HCT116 (cell line): ENCODE data around the gene TEAD1. TPM values are rescaled to one million over a fixed set of nuclear protein-coding genes. Genes with fewer than 3 reads are reported as not detected.
A peak's percentile ranks its signal among the peaks of the same experiment; 100 is the strongest.

ENCODE experiments used
- ATAC-seq: fragments of 200-7000 bp; cut with Tn5 transposase; 2 replicates; pipeline ENCODE4 v1.9.1; 2020; ENCODE audit warnings: mild to moderate bottlenecking, moderate library complexity
- BruUV-seq: library from RNA; stranded (reverse); fragments of 400-500 nt; replicated peaks from 2 replicates; lab custom pipeline; 2021; lab: Mats Ljungman, UMichigan
- CTCF ChIA-PET: fragments of 300-600 bp; sonication (Branson Sonifier 250); formaldehyde crosslinking; loops from one replicate; lab custom pipeline; 2021; ENCODE audit warnings: antibody characterized with exemption; lab: Charles Lee
- POLR2A ChIA-PET: fragments of 300-600, 350-600 bp; sonication (Branson Sonifier 250); formaldehyde crosslinking; loops from one replicate; lab custom pipeline; 2021; ENCODE audit warnings: antibody characterized with exemption; lab: Charles Lee
- RAD21 ChIA-PET, 2 experiments: fragments of 300-600 bp; sonication (Branson Sonifier 250); formaldehyde crosslinking; loops; one replicate each; lab custom pipeline; 2023; ENCODE audit warnings: low total read pairs in 2 of 2; ENCODE audit not compliant: uncharacterized antibody in 2 of 2, unreplicated experiment in 2 of 2, low non-redundant PET in 1 of 2; lab: Charles Lee
- DNase-seq: peaks from one replicate; pipeline ENCODE4 v3.0.0-alpha.2; 2010; ENCODE audit warnings: low read depth, low spot score
- H2AFZ ChIP-seq: fragments of 200-600 bp; shearing (Covaris generic), sonication (generic); 2 replicates; pipeline ENCODE4 v1.6.1; 2017; ENCODE audit warnings: low read depth, mixed run types, mixed read lengths, antibody characterized with exemption, low read length; ENCODE audit not compliant: poor library complexity, severe bottlenecking
- H3K27ac ChIP-seq: 2 replicates; pipeline ENCODE4 v1.5.1; 2012; ENCODE audit warnings: low read depth, low read length
- H3K27me3 ChIP-seq: fragments of 200-600 bp; sonication (generic); 2 replicates; pipeline ENCODE4 v1.6.1; 2016; ENCODE audit warnings: mixed run types, low read length, mixed read lengths; ENCODE audit not compliant: insufficient read depth
- H3K36me3 ChIP-seq, 2 experiments: fragments of 200-500 bp in 1 of 2; fragments of 200-600 bp in 1 of 2; sonication (Bioruptor generic) in 1 of 2; sonication (generic) in 1 of 2; 2 replicates each; pipeline versions ENCODE4 v1.5.1 to v1.6.1; 2014 to 2016; ENCODE audit warnings: low read length in 2 of 2, inconsistent platforms in 1 of 2, mixed read lengths in 1 of 2, mixed run types in 1 of 2; ENCODE audit not compliant: insufficient read depth in 2 of 2, control insufficient read depth in 1 of 2
- H3K4me1 ChIP-seq, 2 experiments: fragments of 200-600 bp in 1 of 2; sonication (generic) in 1 of 2; 2 replicates each; pipeline versions ENCODE4 v1.5.1 to v1.6.1; 2012 to 2017; ENCODE audit warnings: low read length in 2 of 2, inconsistent platforms in 1 of 2, mild to moderate bottlenecking in 1 of 2, mixed read lengths in 1 of 2, mixed run types in 1 of 2, moderate library complexity in 1 of 2; ENCODE audit not compliant: insufficient read depth in 2 of 2, control insufficient read depth in 1 of 2
- H3K4me2 ChIP-seq: fragments of 200-600 bp; sonication (generic); 2 replicates; pipeline ENCODE4 v1.6.1; 2017; ENCODE audit warnings: mixed run types, low read length, mixed read lengths
- H3K4me3 ChIP-seq, 2 experiments: fragments of 200-600 bp in 1 of 2; sonication (generic) in 1 of 2; replicated peaks in 1 of 2; 2 replicates each; pipeline ENCODE4 v1.5.1; 2011 to 2016; ENCODE audit warnings: low read length in 2 of 2, control low read depth in 1 of 2, low read depth in 1 of 2, mild to moderate bottlenecking in 1 of 2, mixed read lengths in 1 of 2, mixed run types in 1 of 2
- H3K79me2 ChIP-seq: fragments of 200-600 bp; sonication (generic); 2 replicates; pipeline ENCODE4 v1.6.1; 2017; ENCODE audit warnings: mild to moderate bottlenecking, mixed run types, low read length, moderate library complexity, mixed read lengths; ENCODE audit not compliant: insufficient read depth
- H3K9ac ChIP-seq: fragments of 200-600 bp; sonication (generic); 2 replicates; pipeline ENCODE4 v1.6.1; 2016; ENCODE audit warnings: low read length, mixed read lengths
- H3K9me2 ChIP-seq: fragments of 200-600 bp; sonication (generic), shearing (Covaris generic); 2 replicates; pipeline ENCODE4 v1.6.1; 2017; ENCODE audit warnings: mixed run types, mild to moderate bottlenecking, moderate library complexity; ENCODE audit not compliant: insufficient read depth
- H3K9me3 ChIP-seq, 2 experiments: fragments of 200-500 bp in 1 of 2; fragments of 200-600 bp in 1 of 2; sonication (Bioruptor generic) in 1 of 2; sonication (generic) in 1 of 2; 2 replicates each; pipeline ENCODE4 v1.6.1; 2014 to 2017; ENCODE audit warnings: low read length in 2 of 2, mixed read lengths in 2 of 2, inconsistent platforms in 1 of 2, low read depth in 1 of 2, mild to moderate bottlenecking in 1 of 2, mixed run types in 1 of 2, moderate library complexity in 1 of 2; ENCODE audit not compliant: control insufficient read depth in 1 of 2, insufficient read depth in 1 of 2
- H4K20me1 ChIP-seq: fragments of 200-600 bp; sonication (generic), shearing (Covaris generic); 2 replicates; pipeline ENCODE4 v1.6.1; 2017; ENCODE audit warnings: mixed run types, mild to moderate bottlenecking, moderate library complexity; ENCODE audit not compliant: insufficient read depth
- EGR1 ChIP-seq: IDR thresholded peaks from 2 replicates; pipeline ENCODE4 v1.6.1; 2012; ENCODE audit warnings: low read depth
- ELF1 ChIP-seq: IDR thresholded peaks from 2 replicates; pipeline ENCODE4 v1.6.1; 2012; ENCODE audit warnings: low read depth, borderline replicate concordance
- POLR2A ChIP-seq: IDR thresholded peaks from 2 replicates; pipeline ENCODE4 v1.7.0; 2011; ENCODE audit warnings: borderline replicate concordance; ENCODE audit not compliant: insufficient read depth, insufficient read length; ENCODE audit errors: extremely low read depth
- RAD21 ChIP-seq: IDR thresholded peaks from 2 replicates; pipeline ENCODE4 v1.6.1; 2012; ENCODE audit warnings: low read depth, mild to moderate bottlenecking
- SIN3A ChIP-seq: IDR thresholded peaks from 2 replicates; pipeline ENCODE4 v1.6.1; 2012; ENCODE audit warnings: low read depth
- SRF ChIP-seq: IDR thresholded peaks from 2 replicates; pipeline ENCODE4 v1.6.1; 2012; ENCODE audit warnings: low read depth
- intact Hi-C: fragments of 100-400 bp; cut with micrococcal nuclease; formaldehyde crosslinking; loops from 2 replicates; pipeline ENCODE4 v1.10.0; 2022
- total RNA-seq: library from RNA; stranded (reverse); gene quantifications from one replicate; pipeline ENCODE4 v1.2.1, GENCODE V29; 2021; ENCODE audit not compliant: unreplicated experiment
- TF ChIP-seq, protein P1 (sequence below), 3 experiments: fragments of 200-600 bp in 1 of 3; sonication (generic) in 1 of 3; IDR thresholded peaks in 2 of 3; conservative IDR thresholded peaks in 1 of 3; 2 replicates each; pipeline ENCODE4 v1.5.1; 2012 to 2017; ENCODE audit warnings: low read depth in 2 of 3, low read length in 2 of 3, antibody characterized with exemption in 1 of 3, borderline replicate concordance in 1 of 3, control low read depth in 1 of 3, mild to moderate bottlenecking in 1 of 3, mixed read lengths in 1 of 3, mixed run types in 1 of 3, moderate library complexity in 1 of 3; ENCODE audit not compliant: insufficient read depth in 1 of 3

Gene TEAD1
- total RNA-seq, 1 experiment from 2014 or later: 103 TPM

DNA sequence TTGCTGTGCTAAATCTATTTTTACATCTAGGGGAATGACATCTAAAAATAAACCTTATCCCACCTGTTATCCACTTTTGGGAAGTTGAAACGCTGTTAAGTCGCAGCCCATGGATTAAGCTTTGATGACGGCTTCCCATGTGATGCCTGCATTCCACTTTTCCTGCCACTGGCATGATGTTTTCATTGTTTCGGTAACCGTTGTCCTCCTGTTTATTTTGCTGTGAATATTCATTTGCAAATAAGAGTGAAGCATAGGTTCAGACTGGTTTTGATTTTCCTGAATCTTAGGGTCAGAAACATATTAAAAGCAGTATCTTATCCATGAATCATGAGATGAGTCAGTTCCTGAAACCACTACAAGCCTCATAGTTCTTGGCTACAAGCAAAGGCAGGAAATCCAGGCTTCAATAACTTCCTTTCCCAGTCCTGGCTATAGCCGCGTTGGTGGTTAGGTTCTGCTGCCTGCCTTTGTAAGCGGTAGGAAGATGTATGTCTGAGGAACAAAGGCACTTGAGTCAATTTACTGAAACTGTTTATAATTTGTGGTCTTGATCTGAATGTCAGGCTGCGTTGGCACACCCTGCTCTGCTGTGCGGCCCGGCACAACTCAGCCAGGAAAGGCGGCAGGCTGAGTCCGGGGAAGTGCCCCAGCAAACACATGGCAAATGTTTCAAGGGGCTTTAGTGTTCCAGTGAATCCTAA, 19.4 kb downstream of the TEAD1 start (continued):
- peak; percentile 43 for TF ChIP-seq RAD21
- TF ChIP-seq SIN3A: peak; percentile 87
- peak; percentile 77; the same call in 1 of the 2 replicates for TF ChIP-seq SRF
- TF ChIP-seq ELF1: no peak; the same call in 1 of the 2 replicates
- TF ChIP-seq POLR2A: no peak

DNA sequence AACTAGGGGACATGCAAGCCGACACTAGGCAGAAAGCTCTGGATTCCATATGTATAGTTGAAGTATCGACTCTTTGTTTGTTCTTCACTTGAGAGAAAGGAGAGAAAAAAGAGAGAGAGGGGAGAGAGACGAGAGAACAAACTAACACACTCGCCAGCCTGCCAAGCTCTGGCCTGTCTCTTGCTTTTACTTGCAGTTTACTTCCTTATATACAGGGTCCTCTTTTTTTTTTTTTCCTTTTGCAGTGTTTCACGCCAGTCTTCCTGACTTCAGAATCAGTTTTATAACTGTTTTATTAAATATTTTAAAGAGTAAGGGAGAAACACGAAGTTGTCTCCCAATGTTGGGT, 19.9 kb downstream of the TEAD1 start:
- H4K20me1 ChIP-seq: no peaks in the 10 kb centered on the region
- peak overlapping the region; percentile 77 for H3K4me2 ChIP-seq
- no peak overlapping the region for H2AFZ ChIP-seq
- H3K9me3 ChIP-seq: no peaks in the 10 kb centered on the region
- H3K9ac ChIP-seq: peak overlapping the region; percentile 74
- peak; percentile 25 for ATAC-seq
- CTCF ChIA-PET: interaction anchor here (1.0 kb wide), 1 partner anchor 195 kb away, joined by 4 read pairs; no protein-coding TSS in a partner anchor
- RAD21 ChIA-PET: no interaction called here
- no peaks in the 10 kb centered on the region for H3K36me3 ChIP-seq
- peak overlapping the region; percentile 92 for H3K27ac ChIP-seq
- peaks cover 95% of the 10 kb centered on the region for H3K79me2 ChIP-seq
- POLR2A ChIA-PET: interaction anchor here (1.2 kb wide), 1 partner anchor 30 kb away, joined by 3 read pairs; no protein-coding TSS in a partner anchor
- H3K4me3 ChIP-seq: peak overlapping the region; percentile 19 to 47
- BruUV-seq: TSS peak; percentile 85
- peaks cover 91 to 94% of the 10 kb centered on the region in 2 experiments for H3K4me1 ChIP-seq
- TF ChIP-seq, protein P1, sequence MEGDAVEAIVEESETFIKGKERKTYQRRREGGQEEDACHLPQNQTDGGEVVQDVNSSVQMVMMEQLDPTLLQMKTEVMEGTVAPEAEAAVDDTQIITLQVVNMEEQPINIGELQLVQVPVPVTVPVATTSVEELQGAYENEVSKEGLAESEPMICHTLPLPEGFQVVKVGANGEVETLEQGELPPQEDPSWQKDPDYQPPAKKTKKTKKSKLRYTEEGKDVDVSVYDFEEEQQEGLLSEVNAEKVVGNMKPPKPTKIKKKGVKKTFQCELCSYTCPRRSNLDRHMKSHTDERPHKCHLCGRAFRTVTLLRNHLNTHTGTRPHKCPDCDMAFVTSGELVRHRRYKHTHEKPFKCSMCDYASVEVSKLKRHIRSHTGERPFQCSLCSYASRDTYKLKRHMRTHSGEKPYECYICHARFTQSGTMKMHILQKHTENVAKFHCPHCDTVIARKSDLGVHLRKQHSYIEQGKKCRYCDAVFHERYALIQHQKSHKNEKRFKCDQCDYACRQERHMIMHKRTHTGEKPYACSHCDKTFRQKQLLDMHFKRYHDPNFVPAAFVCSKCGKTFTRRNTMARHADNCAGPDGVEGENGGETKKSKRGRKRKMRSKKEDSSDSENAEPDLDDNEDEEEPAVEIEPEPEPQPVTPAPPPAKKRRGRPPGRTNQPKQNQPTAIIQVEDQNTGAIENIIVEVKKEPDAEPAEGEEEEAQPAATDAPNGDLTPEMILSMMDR (IDR thresholded peaks at IDR 0.05 in 2 of 3, conservative IDR thresholded peaks at IDR 0.05 in 1 of 3; ENCODE audit: borderline replicate concordance in 1 of 3, insufficient read depth in 1 of 3, low read depth in 2 of 3, low read length in 2 of 3): no peak
- TF ChIP-seq EGR1: no peak
- TF ChIP-seq, all 23 proteins: peak for 0
- H3K9me2 ChIP-seq: no peaks in the 10 kb centered on the region
- no peaks in the 10 kb centered on the region for H3K27me3 ChIP-seq
- intact Hi-C loops: loop anchor here (5.0 kb wide), 3 partner anchors 33 to 282 kb away; no protein-coding TSS in a partner anchor
- DNase-seq: no peak
